ENCODE data around the gene SSBP2. TPM values are rescaled to one million over a fixed set of nuclear protein-coding genes. Genes with fewer than 3 reads are reported as not detected.

The SSBP2 gene
- total RNA-seq, 4 donors from 2014 or later, result 25.9 to 94.6 (median 41.8) TPM

DNA sequence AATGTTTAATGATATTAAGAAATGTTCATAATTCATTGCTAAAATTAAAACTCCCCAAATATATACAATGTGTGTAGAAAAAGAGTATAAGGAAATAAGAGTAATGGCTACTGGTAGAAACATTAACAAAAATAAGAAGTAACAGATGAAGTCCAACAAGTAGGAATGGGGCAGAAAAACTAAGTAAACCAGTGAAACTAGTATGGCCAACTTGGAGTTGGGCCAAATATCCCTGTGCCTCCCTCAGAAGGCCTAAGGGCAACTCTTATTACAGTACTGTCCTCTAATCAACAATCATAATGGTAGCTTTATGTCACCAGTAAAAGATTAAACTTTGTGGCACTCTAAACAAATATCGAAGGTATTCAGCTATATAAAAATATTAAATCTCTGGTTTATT, 93.5 kb downstream of the SSBP2 start:
- ATAC-seq (ENCODE audit: low FRiP score), result no peak

DNA sequence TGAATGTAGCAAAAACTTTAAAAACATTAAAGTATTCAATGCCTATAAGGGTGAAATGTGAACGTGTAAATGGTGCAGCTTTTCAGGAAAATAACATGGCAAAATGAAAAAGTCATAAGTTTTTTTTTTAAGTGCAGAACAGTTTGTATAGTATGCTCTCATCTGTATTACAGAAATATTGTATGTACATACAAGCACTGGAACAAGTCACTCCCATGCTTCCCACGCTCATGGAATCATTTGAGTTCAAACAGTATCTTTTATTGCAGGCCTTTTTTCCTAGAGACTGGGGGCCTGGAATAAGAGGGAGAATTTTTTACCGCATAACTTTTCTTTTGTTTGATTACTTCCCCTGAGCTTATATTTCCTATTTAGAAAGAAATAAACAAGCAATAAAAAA, 94.1 kb downstream of the SSBP2 start:
- DNase-seq (ENCODE audit: low spot score) (no peak), ATAC-seq (ENCODE audit: low FRiP score) (no peak)
- TF ChIP-seq, protein P1, sequence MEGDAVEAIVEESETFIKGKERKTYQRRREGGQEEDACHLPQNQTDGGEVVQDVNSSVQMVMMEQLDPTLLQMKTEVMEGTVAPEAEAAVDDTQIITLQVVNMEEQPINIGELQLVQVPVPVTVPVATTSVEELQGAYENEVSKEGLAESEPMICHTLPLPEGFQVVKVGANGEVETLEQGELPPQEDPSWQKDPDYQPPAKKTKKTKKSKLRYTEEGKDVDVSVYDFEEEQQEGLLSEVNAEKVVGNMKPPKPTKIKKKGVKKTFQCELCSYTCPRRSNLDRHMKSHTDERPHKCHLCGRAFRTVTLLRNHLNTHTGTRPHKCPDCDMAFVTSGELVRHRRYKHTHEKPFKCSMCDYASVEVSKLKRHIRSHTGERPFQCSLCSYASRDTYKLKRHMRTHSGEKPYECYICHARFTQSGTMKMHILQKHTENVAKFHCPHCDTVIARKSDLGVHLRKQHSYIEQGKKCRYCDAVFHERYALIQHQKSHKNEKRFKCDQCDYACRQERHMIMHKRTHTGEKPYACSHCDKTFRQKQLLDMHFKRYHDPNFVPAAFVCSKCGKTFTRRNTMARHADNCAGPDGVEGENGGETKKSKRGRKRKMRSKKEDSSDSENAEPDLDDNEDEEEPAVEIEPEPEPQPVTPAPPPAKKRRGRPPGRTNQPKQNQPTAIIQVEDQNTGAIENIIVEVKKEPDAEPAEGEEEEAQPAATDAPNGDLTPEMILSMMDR (IDR thresholded peaks at IDR 0.05), result no peak

More for the DNA sequence above, 93.5 kb downstream of the SSBP2 start:
- TF ChIP-seq, protein P1 (IDR thresholded peaks at IDR 0.05), result no peak
- DNase-seq (ENCODE audit: low spot score), result no peak

DNA sequence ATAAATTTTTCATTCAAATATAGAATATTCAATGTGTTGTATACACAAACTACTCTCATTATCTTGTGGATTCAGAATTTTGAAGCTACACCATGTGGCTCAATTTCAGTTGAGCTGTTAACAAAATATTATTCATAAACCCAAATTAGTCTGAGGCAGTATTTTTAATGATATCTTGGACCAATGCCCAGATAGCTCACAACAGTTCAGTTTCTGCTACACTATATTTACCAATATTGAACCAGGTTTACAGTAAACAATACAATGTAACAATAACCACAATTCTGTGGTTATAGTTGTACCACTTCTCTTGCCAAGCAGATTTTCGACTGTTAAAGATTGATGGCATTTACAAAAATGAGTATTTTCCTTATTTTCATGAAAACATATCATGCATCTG, 99.9 kb downstream of the SSBP2 start:
- DNase-seq (ENCODE audit: low spot score) (no peak), ATAC-seq (ENCODE audit: low FRiP score) (no peak)
- TF ChIP-seq, protein P1 (IDR thresholded peaks at IDR 0.05), result no peak

DNA sequence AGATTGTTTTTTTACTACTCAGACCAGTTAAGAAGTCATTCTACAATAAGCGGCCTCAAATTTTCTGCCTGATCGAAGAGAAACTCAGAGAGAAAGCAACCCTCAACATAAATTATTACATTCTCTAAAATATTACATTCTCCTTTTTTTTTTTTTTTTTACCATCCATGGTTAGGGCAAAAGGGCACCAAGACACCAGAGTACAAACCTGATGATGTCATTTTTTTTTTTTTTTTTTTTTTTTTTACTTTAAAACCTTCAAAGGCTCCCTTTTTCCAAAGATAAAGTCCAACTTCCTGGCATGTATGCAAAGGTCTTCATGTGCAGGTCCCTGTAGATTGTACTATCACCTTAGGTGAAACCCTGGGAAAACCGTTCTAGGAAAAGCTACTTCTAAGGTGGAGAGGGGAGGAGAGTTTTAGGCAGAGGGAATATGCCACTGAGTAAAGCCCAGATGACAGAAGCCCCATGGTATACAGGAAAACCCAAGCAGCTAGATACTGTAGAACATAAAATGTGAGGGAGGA, 104.4 kb downstream of the SSBP2 start:
- DNase-seq (ENCODE audit: low spot score), result no peak
- ATAC-seq (ENCODE audit: low FRiP score), result no peak
- TF ChIP-seq, protein P1 (IDR thresholded peaks at IDR 0.05), result no peak

DNA sequence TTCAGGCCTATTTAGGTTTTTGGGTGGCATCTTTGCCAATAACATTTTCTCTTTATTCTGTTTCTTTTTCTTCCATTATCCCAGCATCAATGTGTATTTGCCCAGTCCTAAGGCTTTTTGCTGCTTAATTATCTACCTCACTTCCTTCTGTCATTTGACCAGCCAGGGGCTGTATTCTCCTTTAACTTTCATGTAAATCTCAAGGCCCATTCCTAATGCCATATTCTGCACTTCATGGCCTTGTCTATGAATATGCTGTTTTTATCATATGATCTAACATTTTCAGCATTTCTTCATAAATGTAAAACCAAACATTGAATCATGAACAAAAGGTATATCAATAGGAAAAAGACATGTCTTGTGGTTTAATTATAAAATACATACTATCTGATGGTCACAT, 108.7 kb downstream of the SSBP2 start:
- DNase-seq (ENCODE audit: low spot score), result no peak
- TF ChIP-seq, protein P1 (IDR thresholded peaks at IDR 0.05), result no peak
- ATAC-seq (ENCODE audit: low FRiP score), result no peak

DNA sequence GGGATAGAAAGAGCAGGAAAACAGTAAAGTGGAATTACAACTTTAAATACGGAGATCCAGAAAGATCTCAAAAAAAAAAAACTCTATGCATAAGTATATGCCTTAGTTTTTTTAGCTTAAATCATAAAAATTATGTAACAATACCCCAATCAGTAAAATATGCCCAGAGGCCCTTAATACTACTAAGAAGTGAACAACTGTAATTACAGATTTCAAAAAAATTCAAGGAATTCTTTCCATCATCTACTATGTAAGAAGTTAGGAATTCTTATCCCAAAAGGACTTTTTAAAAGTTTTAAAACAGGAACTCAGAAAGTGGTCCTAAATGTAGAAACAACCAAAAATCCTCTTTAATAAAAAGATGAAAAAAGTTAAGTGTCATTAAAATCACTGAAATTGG, 111.3 kb downstream of the SSBP2 start:
- no peak for DNase-seq (ENCODE audit: low spot score)
- no peak for ATAC-seq (ENCODE audit: low FRiP score)
- TF ChIP-seq, protein P1 (IDR thresholded peaks at IDR 0.05), result no peak

DNA sequence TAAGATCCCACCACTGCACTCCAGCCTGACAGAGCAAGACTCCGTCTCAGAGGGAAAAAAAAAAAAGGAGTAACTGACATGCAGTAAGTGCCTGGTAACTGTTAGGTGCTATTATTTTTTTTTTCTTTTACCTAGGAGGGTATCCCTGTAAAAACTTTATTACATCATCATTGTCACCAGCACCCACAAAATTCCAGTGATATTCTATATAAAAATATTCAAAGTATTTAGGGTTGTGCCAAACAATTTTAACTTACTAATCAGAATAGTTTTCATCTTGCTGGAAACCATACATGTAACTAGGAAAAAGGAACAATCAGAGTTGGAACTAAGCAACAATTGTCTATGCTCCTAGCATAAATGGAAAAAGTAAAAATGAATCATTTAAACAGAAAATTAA, 112.4 kb downstream of the SSBP2 start:
- ATAC-seq (ENCODE audit: low FRiP score), result no peak
- DNase-seq (ENCODE audit: low spot score), result no peak
- TF ChIP-seq, protein P1 (IDR thresholded peaks at IDR 0.05), result no peak
